GM12892 (cell line): Measurements from ENCODE around the gene PPM1B.
"Not testable (repeated sequence)": the region's sequence is repeated elsewhere in the genome, so short reads cannot be mapped to it uniquely, and the experiment has no call there.

Experiments used
- POLR2A ChIP-seq: IDR thresholded peaks from 2 replicates; pipeline ENCODE4 v1.6.1; 2011; ENCODE audit warnings: low read depth, low read length, control low read depth
- POLR2AphosphoS5 ChIP-seq: IDR thresholded peaks from 2 replicates; pipeline ENCODE4 v1.6.1; 2011; ENCODE audit warnings: low read depth, low read length, control low read depth

GRCh38 chr2:44257802-44258201, 89.1 kb downstream of the PPM1B start:
- not testable (repeated sequence) for TF ChIP-seq POLR2A, POLR2AphosphoS5
